AG04450 (cell line): Measurements from ENCODE around the gene EAPP. TPM values are rescaled to one million over a fixed set of nuclear protein-coding genes. Genes with fewer than 3 reads are reported as not detected.

Source experiments
- CTCF ChIA-PET: fragments of 300-600, 350-600 bp; formaldehyde crosslinking; extraction: SDS; loops from one replicate; lab custom pipeline; 2022; ENCODE audit warnings: antibody characterized with exemption, inconsistent platforms; lab: Charles Lee
- POLR2A ChIA-PET: fragments of 350-600 bp; formaldehyde crosslinking; extraction: SDS; loops from one replicate; lab custom pipeline; 2021; ENCODE audit warnings: antibody characterized with exemption, inconsistent platforms; lab: Yijun Ruan, JAX
- DNase-seq: peaks from one replicate; pipeline ENCODE4 v3.0.0-alpha.2; 2011; ENCODE audit warnings: low read depth, low spot score
- H3K27ac ChIP-seq: one replicate; pipeline ENCODE4 v1.5.1; 2012; ENCODE audit warnings: low read depth, low read length, control low read depth
- H3K27me3 ChIP-seq: one replicate; pipeline ENCODE4 v1.6.0; 2012; ENCODE audit warnings: low read length; ENCODE audit not compliant: control insufficient read depth, insufficient read depth
- H3K4me3 ChIP-seq: 2 replicates; pipeline ENCODE4 v1.5.1; 2011; ENCODE audit warnings: mild to moderate bottlenecking, low read depth, low read length, control low read depth
- H3K9me3 ChIP-seq: 2 replicates; pipeline ENCODE4 v1.5.1; 2012; ENCODE audit warnings: low read length; ENCODE audit not compliant: control insufficient read depth, insufficient read depth
- CTCF ChIP-seq: IDR thresholded peaks from 2 replicates; pipeline ENCODE4 v1.5.1; 2011; ENCODE audit warnings: low read depth, low read length, control low read depth, inconsistent platforms
- polyA plus RNA-seq: library from polyadenylated mRNA; depleted of rRNA; stranded (reverse); fragments of >200 nt; gene quantifications from 2 replicates; pipeline ENCODE4 v1.2.3, GENCODE V29; 2011; rRNA removed
- small RNA-seq: library from RNA; depleted of rRNA; stranded (forward); fragments of <200 nt; gene quantifications from one replicate; pipeline ENCODE3, GENCODE V24; 2012; ENCODE audit warnings: low read depth; ENCODE audit not compliant: insufficient read length

EAPP gene
- polyA plus RNA-seq, 1 experiment, result 66.8 TPM

DNA sequence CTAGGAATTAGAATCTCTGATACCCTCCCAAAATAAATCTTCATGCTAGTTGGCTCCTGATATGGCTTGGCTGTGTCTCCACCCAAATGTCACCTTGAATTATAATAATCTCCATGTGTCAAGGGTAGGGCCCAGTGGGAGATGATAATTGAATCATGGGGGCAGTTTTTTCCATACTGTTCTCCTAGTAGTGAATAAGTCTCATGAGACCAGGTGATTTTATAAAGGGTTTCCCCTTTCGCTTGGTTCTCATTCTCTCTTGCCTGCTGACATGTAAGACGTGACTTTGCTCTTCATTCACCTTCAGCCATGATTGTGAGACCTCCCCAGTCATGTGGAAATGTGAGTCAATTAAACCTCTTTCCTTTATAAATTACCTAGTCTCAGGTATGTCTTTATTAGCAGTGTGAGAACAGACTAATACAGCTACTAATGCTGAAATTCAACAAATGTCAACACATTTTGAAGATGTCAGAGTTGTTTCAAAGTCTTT is 65.3 kb downstream of the EAPP start:
- no peak for DNase-seq
- H3K9me3 ChIP-seq, result no peaks in the 10 kb centered on the region; the same call in 1 of the 2 replicates
- no peak for TF ChIP-seq CTCF
- POLR2A ChIA-PET, result no interaction called here
- H3K27me3 ChIP-seq, result peaks cover 4% of the 10 kb centered on the region
- CTCF ChIA-PET, result interaction anchor here (0.9 to 1.0 kb wide), 2 partner anchors 23 to 148 kb away, joined by 3 to 5 read pairs; no protein-coding TSS in a partner anchor
- no peak overlapping the region for H3K4me3 ChIP-seq
- no peak overlapping the region for H3K27ac ChIP-seq

GRCh38 chr14:34472706-34473279 is 66.7 kb downstream of the EAPP start:
- no peak overlapping the region for H3K4me3 ChIP-seq
- peaks cover 4% of the 10 kb centered on the region for H3K27me3 ChIP-seq
- no peak overlapping the region for H3K27ac ChIP-seq
- POLR2A ChIA-PET, result no interaction called here
- TF ChIP-seq CTCF, result no peak
- CTCF ChIA-PET, result interaction anchor here (0.6 kb wide), 1 partner anchor 720 kb away, joined by 3 read pairs; no protein-coding TSS in a partner anchor
- DNase-seq, result no peak
- H3K9me3 ChIP-seq, result no peaks in the 10 kb centered on the region; the same call in 1 of the 2 replicates

DNA sequence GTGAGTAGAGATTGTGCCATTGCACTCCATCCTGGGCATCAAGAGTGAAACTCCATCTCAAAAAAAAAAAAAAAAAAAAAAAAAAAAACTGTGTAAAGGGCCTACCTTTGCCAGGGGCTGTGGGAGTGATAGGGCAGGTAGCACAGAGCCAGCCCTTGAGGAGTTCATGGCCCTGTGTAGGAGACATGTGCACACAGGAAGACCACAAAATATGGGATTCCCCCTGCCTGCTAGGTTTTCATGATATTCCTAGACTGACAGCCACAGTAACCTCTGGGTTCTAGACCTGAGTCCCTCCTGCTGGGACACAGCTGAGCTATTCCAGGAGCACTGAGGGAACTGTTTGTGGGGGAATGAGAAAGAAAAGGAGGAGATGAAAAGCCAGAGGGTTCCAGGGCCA is 69.2 kb downstream of the EAPP start:
- Histone ChIP-seq H3K9me3 (no peaks in the 10 kb centered on the region; the same call in 1 of the 2 replicates), H3K27me3 (peaks cover 4% of the 10 kb centered on the region), H3K27ac (no peak overlapping the region), H3K4me3 (no peak overlapping the region)
- ChIA-PET POLR2A (interaction anchor here (0.6 kb wide), 1 partner anchor 1532 kb away, joined by 7 read pairs; no protein-coding TSS in a partner anchor), CTCF (no interaction called here)
- TF ChIP-seq CTCF, result no peak
- DNase-seq, result no peak

GRCh38 chr14:34466691-34467090 is 72.8 kb downstream of the EAPP start:
- no peaks in the 10 kb centered on the region for H3K9me3 ChIP-seq
- H3K27ac ChIP-seq, result no peak overlapping the region
- H3K4me3 ChIP-seq, result no peak overlapping the region
- ChIA-PET POLR2A (no interaction called here), CTCF (no interaction called here)
- no peak for DNase-seq
- H3K27me3 ChIP-seq, result no peaks in the 10 kb centered on the region
- no peak for TF ChIP-seq CTCF

Small RNAs within 50 kb of the gene (small RNA-seq; reads per million reads assigned to genes)
- gene RNU1-27P (not detected), gene RNU1-28P (not detected)

Other genes with a start within 250 kb of the EAPP start
- gene SPTSSA, start 77.5 kb downstream of the EAPP start, polyA plus RNA-seq, result 21.9 and 32.5 TPM in 2 replicates
- gene SNX6, start 90.4 kb upstream of the EAPP start, polyA plus RNA-seq, result 120 and 178 TPM in 2 replicates
- gene CFL2, start 174.9 kb upstream of the EAPP start, polyA plus RNA-seq, result 163 and 229 TPM in 2 replicates